SK-N-SH (cell line): Measurements from ENCODE around the gene ZNF143.

ENCODE experiments used
- EP300 ChIP-seq, 2 experiments: IDR thresholded peaks; 2 replicates each; pipeline versions ENCODE4 v1.4.0 to v1.6.1; 2012; ENCODE audit warnings: borderline replicate concordance in 1 of 2, low read depth in 1 of 2, low read length in 1 of 2
- JUND ChIP-seq: IDR thresholded peaks from 2 replicates; pipeline ENCODE4 v1.4.0; 2012
- POLR2AphosphoS5 ChIP-seq: IDR thresholded peaks from 2 replicates; pipeline ENCODE4 v1.6.1; 2012; ENCODE audit warnings: low read depth, low read length
- RAD21 ChIP-seq: IDR thresholded peaks from 2 replicates; pipeline ENCODE4 v1.6.1; 2012; ENCODE audit warnings: mild to moderate bottlenecking, low read length
- REST ChIP-seq: IDR thresholded peaks from 2 replicates; pipeline ENCODE4 v1.6.1; 2012; ENCODE audit warnings: mild to moderate bottlenecking, low read depth, low read length, moderate library complexity
- RFX5 ChIP-seq: IDR thresholded peaks from 2 replicates; pipeline ENCODE4 v1.6.1; 2012; ENCODE audit warnings: mild to moderate bottlenecking, improper control_type of control experiment, low read length
- SIN3A ChIP-seq: IDR thresholded peaks from 2 replicates; pipeline ENCODE4 v1.6.1; 2012; ENCODE audit warnings: low read depth, mild to moderate bottlenecking, low read length, moderate library complexity, borderline replicate concordance
- SMC3 ChIP-seq: IDR thresholded peaks from 2 replicates; pipeline ENCODE4 v1.6.1; 2012; ENCODE audit warnings: low read depth, low read length, improper control_type of control experiment
- TAF1 ChIP-seq: IDR thresholded peaks from 2 replicates; pipeline ENCODE4 v1.6.1; 2012; ENCODE audit warnings: low read depth, mild to moderate bottlenecking, low read length, moderate library complexity, borderline replicate concordance
- YY1 ChIP-seq: IDR thresholded peaks from 2 replicates; pipeline ENCODE4 v1.4.0; 2012; ENCODE audit warnings: low read depth, mild to moderate bottlenecking
- TF ChIP-seq, protein P1 (sequence below): fragments of 200-600 bp; sonication (generic); IDR thresholded peaks from 2 replicates; pipeline ENCODE4 v1.6.1; 2017; ENCODE audit warnings: antibody characterized with exemption, mild to moderate bottlenecking, moderate library complexity
- TF ChIP-seq, protein P2 (sequence below): fragments of 150-350 bp; IDR thresholded peaks from 2 replicates; pipeline ENCODE4 v1.6.1; 2016; ENCODE audit warnings: mild to moderate bottlenecking, low read depth, low read length

GRCh38 chr11:9562716-9563115 is 101.9 kb downstream of the ZNF143 start:
- TF ChIP-seq YY1 (no peak), TAF1 (no peak), EP300 (IDR thresholded peaks at IDR 0.05; ENCODE audit: borderline replicate concordance in 1 of 2, low read depth in 1 of 2, low read length in 1 of 2) (no peak), POLR2AphosphoS5 (no peak), REST (no peak), RAD21 (no peak), SMC3 (no peak), RFX5 (no peak), JUND (no peak), SIN3A (no peak)
- TF ChIP-seq, protein P1, sequence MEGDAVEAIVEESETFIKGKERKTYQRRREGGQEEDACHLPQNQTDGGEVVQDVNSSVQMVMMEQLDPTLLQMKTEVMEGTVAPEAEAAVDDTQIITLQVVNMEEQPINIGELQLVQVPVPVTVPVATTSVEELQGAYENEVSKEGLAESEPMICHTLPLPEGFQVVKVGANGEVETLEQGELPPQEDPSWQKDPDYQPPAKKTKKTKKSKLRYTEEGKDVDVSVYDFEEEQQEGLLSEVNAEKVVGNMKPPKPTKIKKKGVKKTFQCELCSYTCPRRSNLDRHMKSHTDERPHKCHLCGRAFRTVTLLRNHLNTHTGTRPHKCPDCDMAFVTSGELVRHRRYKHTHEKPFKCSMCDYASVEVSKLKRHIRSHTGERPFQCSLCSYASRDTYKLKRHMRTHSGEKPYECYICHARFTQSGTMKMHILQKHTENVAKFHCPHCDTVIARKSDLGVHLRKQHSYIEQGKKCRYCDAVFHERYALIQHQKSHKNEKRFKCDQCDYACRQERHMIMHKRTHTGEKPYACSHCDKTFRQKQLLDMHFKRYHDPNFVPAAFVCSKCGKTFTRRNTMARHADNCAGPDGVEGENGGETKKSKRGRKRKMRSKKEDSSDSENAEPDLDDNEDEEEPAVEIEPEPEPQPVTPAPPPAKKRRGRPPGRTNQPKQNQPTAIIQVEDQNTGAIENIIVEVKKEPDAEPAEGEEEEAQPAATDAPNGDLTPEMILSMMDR, result no peak
- TF ChIP-seq, protein P2, sequence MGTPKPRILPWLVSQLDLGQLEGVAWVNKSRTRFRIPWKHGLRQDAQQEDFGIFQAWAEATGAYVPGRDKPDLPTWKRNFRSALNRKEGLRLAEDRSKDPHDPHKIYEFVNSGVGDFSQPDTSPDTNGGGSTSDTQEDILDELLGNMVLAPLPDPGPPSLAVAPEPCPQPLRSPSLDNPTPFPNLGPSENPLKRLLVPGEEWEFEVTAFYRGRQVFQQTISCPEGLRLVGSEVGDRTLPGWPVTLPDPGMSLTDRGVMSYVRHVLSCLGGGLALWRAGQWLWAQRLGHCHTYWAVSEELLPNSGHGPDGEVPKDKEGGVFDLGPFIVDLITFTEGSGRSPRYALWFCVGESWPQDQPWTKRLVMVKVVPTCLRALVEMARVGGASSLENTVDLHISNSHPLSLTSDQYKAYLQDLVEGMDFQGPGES, result no peak
